Measurements from ENCODE around the gene AGO3. TPM values are rescaled to one million over a fixed set of nuclear protein-coding genes. Genes with fewer than 3 reads are reported as not detected.
A peak's percentile ranks its signal among the peaks of the same experiment; 100 is the strongest.

Gene AGO3
- total RNA-seq, 1 experiment from 2014 or later, result 26.9 TPM

DNA sequence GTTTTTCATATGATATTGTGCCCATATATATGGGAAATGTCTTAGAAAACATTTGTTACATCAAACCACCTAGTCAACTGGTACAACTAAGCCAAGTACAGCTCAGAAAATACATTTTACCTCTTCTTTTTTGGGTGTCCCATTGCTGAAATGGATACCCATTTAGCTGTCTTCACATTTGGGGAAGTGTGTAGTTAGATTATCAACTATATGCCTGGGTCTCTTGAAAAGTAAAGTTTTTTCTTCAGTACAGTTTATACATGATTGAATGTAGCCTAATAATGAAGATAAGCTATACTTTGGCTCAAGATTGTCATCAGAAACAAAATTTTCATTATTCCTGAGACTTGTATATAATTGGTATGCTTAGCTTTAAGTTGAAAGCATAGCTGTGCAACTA, 2.0 kb downstream of the AGO3 start:
- CTCF ChIA-PET, result no interaction called here
- Histone ChIP-seq H3K9me3 (ENCODE audit: control insufficient read depth in 1 of 2, insufficient read depth in 1 of 2, low read depth in 1 of 2, low read length in 2 of 2) (no peaks in the 10 kb centered on the region), H3K9me2 (ENCODE audit: insufficient read depth) (no peaks in the 10 kb centered on the region), H3K27me3 (ENCODE audit: insufficient read depth, low read length) (no peaks in the 10 kb centered on the region), H3K9ac (ENCODE audit: low read length) (no peak overlapping the region), H3K4me3 (replicated peaks in 1 of 2; ENCODE audit: low read depth in 1 of 2, low read length in 2 of 2) (no peak overlapping the region; a peak in 1 of 4 replicates), H3K79me2 (ENCODE audit: insufficient read depth, low read length) (peaks cover 68% of the 10 kb centered on the region), H3K27ac (ENCODE audit: low read depth, low read length) (no peak overlapping the region), H3K4me1 (ENCODE audit: control insufficient read depth in 1 of 2, insufficient read depth in 2 of 2, low read length in 2 of 2) (peaks cover 14% of the 10 kb centered on the region in 2 experiments), H4K20me1 (ENCODE audit: insufficient read depth) (no peaks in the 10 kb centered on the region; the same call in 1 of the 2 replicates), H3K36me3 (ENCODE audit: control insufficient read depth in 1 of 2, insufficient read depth in 2 of 2, low read length in 2 of 2) (no peaks in the 10 kb centered on the region), H2AFZ (ENCODE audit: low read depth, low read length, poor library complexity, severe bottlenecking) (no peak overlapping the region), H3K4me2 (ENCODE audit: low read length) (peak overlapping the region; percentile 77; the same call in 1 of the 2 replicates)
- RAD21 ChIA-PET (ENCODE audit: low non-redundant PET in 1 of 2, low total read pairs in 2 of 2, uncharacterized antibody in 2 of 2, unreplicated experiment in 2 of 2), result no interaction called here
- ATAC-seq, result no peak
- no TSS peak for BruUV-seq (replicated peaks)
- POLR2A ChIA-PET, result no interaction called here
- intact Hi-C loops (cut with micrococcal nuclease), result no loop called here
- DNase-seq (ENCODE audit: low read depth, low spot score), result no peak
- TF ChIP-seq SIN3A (IDR thresholded peaks at IDR 0.05; ENCODE audit: low read depth) (no peak), YY1 (IDR thresholded peaks at IDR 0.05; ENCODE audit: extremely low read depth, insufficient replicate concordance, low read depth, low read length) (no peak), FOSL1 (IDR thresholded peaks at IDR 0.05; ENCODE audit: low read depth) (no peak), CBX3 (IDR thresholded peaks at IDR 0.05; ENCODE audit: low read depth) (no peak), POLR2A (IDR thresholded peaks at IDR 0.05; ENCODE audit: borderline replicate concordance, extremely low read depth, insufficient read depth, insufficient read length) (no peak), EZH2phosphoT487 (IDR thresholded peaks at IDR 0.05; ENCODE audit: borderline replicate concordance) (no peak), TCF7L2 (IDR thresholded peaks at IDR 0.05; ENCODE audit: borderline replicate concordance, extremely low read depth, insufficient read depth, insufficient read length) (no peak), EZH2 (IDR thresholded peaks at IDR 0.05) (no peak), SRF (IDR thresholded peaks at IDR 0.05; ENCODE audit: low read depth) (no peak), ZNF274 (IDR thresholded peaks at IDR 0.05; ENCODE audit: low read depth, low read length) (no peak), SP1 (IDR thresholded peaks at IDR 0.05; ENCODE audit: low read depth) (no peak), ELF1 (IDR thresholded peaks at IDR 0.05; ENCODE audit: borderline replicate concordance, low read depth) (no peak), EGR1 (IDR thresholded peaks at IDR 0.05; ENCODE audit: low read depth) (no peak)
- TF ChIP-seq, protein P1, sequence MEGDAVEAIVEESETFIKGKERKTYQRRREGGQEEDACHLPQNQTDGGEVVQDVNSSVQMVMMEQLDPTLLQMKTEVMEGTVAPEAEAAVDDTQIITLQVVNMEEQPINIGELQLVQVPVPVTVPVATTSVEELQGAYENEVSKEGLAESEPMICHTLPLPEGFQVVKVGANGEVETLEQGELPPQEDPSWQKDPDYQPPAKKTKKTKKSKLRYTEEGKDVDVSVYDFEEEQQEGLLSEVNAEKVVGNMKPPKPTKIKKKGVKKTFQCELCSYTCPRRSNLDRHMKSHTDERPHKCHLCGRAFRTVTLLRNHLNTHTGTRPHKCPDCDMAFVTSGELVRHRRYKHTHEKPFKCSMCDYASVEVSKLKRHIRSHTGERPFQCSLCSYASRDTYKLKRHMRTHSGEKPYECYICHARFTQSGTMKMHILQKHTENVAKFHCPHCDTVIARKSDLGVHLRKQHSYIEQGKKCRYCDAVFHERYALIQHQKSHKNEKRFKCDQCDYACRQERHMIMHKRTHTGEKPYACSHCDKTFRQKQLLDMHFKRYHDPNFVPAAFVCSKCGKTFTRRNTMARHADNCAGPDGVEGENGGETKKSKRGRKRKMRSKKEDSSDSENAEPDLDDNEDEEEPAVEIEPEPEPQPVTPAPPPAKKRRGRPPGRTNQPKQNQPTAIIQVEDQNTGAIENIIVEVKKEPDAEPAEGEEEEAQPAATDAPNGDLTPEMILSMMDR (IDR thresholded peaks at IDR 0.05 in 2 of 3, conservative IDR thresholded peaks at IDR 0.05 in 1 of 3; ENCODE audit: borderline replicate concordance in 1 of 3, insufficient read depth in 1 of 3, low read depth in 2 of 3, low read length in 2 of 3), result no peak
- TF ChIP-seq, protein P2, sequence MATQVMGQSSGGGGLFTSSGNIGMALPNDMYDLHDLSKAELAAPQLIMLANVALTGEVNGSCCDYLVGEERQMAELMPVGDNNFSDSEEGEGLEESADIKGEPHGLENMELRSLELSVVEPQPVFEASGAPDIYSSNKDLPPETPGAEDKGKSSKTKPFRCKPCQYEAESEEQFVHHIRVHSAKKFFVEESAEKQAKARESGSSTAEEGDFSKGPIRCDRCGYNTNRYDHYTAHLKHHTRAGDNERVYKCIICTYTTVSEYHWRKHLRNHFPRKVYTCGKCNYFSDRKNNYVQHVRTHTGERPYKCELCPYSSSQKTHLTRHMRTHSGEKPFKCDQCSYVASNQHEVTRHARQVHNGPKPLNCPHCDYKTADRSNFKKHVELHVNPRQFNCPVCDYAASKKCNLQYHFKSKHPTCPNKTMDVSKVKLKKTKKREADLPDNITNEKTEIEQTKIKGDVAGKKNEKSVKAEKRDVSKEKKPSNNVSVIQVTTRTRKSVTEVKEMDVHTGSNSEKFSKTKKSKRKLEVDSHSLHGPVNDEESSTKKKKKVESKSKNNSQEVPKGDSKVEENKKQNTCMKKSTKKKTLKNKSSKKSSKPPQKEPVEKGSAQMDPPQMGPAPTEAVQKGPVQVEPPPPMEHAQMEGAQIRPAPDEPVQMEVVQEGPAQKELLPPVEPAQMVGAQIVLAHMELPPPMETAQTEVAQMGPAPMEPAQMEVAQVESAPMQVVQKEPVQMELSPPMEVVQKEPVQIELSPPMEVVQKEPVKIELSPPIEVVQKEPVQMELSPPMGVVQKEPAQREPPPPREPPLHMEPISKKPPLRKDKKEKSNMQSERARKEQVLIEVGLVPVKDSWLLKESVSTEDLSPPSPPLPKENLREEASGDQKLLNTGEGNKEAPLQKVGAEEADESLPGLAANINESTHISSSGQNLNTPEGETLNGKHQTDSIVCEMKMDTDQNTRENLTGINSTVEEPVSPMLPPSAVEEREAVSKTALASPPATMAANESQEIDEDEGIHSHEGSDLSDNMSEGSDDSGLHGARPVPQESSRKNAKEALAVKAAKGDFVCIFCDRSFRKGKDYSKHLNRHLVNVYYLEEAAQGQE (IDR thresholded peaks at IDR 0.05; ENCODE audit: low read depth), result no peak
- TF ChIP-seq, protein P3, sequence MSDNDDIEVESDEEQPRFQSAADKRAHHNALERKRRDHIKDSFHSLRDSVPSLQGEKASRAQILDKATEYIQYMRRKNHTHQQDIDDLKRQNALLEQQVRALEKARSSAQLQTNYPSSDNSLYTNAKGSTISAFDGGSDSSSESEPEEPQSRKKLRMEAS (IDR thresholded peaks at IDR 0.05), result no peak
- TF ChIP-seq, protein P4, sequence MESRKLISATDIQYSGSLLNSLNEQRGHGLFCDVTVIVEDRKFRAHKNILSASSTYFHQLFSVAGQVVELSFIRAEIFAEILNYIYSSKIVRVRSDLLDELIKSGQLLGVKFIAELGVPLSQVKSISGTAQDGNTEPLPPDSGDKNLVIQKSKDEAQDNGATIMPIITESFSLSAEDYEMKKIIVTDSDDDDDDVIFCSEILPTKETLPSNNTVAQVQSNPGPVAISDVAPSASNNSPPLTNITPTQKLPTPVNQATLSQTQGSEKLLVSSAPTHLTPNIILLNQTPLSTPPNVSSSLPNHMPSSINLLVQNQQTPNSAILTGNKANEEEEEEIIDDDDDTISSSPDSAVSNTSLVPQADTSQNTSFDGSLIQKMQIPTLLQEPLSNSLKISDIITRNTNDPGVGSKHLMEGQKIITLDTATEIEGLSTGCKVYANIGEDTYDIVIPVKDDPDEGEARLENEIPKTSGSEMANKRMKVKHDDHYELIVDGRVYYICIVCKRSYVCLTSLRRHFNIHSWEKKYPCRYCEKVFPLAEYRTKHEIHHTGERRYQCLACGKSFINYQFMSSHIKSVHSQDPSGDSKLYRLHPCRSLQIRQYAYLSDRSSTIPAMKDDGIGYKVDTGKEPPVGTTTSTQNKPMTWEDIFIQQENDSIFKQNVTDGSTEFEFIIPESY (IDR thresholded peaks at IDR 0.05; ENCODE audit: extremely low read depth, insufficient replicate concordance, low read length), result no peak

All from HCT116 (cell line).